Measurements from ENCODE around the gene C20orf204.

GRCh38 chr20:64074963-64075362 is 39.0 kb downstream of the C20orf204 start:
- TF ChIP-seq, protein P1, sequence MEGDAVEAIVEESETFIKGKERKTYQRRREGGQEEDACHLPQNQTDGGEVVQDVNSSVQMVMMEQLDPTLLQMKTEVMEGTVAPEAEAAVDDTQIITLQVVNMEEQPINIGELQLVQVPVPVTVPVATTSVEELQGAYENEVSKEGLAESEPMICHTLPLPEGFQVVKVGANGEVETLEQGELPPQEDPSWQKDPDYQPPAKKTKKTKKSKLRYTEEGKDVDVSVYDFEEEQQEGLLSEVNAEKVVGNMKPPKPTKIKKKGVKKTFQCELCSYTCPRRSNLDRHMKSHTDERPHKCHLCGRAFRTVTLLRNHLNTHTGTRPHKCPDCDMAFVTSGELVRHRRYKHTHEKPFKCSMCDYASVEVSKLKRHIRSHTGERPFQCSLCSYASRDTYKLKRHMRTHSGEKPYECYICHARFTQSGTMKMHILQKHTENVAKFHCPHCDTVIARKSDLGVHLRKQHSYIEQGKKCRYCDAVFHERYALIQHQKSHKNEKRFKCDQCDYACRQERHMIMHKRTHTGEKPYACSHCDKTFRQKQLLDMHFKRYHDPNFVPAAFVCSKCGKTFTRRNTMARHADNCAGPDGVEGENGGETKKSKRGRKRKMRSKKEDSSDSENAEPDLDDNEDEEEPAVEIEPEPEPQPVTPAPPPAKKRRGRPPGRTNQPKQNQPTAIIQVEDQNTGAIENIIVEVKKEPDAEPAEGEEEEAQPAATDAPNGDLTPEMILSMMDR (IDR thresholded peaks at IDR 0.05; ENCODE audit: low read length): no peak
- no peak for TF ChIP-seq EZH2 (optimal IDR thresholded peaks at IDR 0.05; ENCODE audit: low read depth, low read length)

All from MM.1S (cell line).